Measurements from ENCODE around the gene ITIH3. TPM values are rescaled to one million over a fixed set of nuclear protein-coding genes. Genes with fewer than 3 reads are reported as not detected.

The ITIH3 gene
- polyA plus RNA-seq, 1 donor from 2014 or later = not detected

DNA sequence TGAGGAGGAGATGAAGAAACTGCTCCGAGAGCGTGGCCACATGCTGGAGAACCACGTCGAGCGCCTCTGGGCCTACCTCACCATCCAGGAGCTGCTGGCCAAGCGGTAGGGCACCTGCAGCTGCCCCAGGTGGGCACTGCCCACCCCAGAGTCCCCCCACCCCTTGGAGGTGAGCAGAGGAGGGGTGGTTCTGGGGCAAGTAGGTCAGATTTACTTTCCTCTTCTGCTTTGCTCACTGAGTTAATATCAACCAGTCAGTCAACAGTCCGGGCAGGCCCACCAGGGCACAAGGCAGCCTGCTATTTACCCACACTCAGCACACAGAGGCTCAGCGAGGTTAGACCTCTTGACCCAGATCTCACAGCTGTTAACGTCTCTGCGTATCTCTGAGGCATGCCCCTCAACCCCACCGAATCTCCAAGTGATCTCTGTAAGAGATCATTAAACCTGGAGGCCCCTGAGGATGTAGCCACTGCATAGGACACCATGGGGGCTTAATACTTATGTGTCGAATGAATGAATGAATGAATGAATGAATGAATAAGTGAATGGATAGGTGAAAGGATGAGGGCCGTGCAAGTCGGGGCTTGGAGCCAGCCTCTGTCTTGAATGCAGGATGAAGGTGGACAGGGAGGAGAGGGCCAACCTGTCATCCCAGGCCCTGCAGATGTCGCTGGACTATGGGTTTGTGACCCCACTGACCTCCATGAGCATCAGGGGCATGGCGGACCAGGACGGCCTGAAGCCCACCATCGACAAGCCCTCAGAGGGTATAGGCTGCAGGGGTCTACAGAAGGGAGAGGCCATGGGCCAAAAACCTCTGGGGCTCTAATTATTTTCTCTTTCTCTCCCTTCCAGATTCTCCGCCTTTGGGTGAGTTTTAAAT is 8.0 kb upstream of the ITIH3 start:
- no peak overlapping the region for H3K9ac ChIP-seq (ENCODE audit: low read length)
- H3F3A ChIP-seq (ENCODE audit: insufficient read depth, low read length, poor library complexity, severe bottlenecking) = no peaks in the 10 kb centered on the region
- H3K4me3 ChIP-seq (ENCODE audit: low read length) = no peak overlapping the region
- no peaks in the 10 kb centered on the region for H3K9me3 ChIP-seq (ENCODE audit: low read length)
- H3K27me3 ChIP-seq (ENCODE audit: insufficient read depth, low read depth, low read length) = no peaks in the 10 kb centered on the region
- no peaks in the 10 kb centered on the region for H3K9me2 ChIP-seq (ENCODE audit: insufficient read depth, low read length)
- no peak overlapping the region for H3K4me2 ChIP-seq (ENCODE audit: low read length)
- H3K36me3 ChIP-seq (ENCODE audit: insufficient read depth, low read length) = no peaks in the 10 kb centered on the region
- TF ChIP-seq, protein P1, sequence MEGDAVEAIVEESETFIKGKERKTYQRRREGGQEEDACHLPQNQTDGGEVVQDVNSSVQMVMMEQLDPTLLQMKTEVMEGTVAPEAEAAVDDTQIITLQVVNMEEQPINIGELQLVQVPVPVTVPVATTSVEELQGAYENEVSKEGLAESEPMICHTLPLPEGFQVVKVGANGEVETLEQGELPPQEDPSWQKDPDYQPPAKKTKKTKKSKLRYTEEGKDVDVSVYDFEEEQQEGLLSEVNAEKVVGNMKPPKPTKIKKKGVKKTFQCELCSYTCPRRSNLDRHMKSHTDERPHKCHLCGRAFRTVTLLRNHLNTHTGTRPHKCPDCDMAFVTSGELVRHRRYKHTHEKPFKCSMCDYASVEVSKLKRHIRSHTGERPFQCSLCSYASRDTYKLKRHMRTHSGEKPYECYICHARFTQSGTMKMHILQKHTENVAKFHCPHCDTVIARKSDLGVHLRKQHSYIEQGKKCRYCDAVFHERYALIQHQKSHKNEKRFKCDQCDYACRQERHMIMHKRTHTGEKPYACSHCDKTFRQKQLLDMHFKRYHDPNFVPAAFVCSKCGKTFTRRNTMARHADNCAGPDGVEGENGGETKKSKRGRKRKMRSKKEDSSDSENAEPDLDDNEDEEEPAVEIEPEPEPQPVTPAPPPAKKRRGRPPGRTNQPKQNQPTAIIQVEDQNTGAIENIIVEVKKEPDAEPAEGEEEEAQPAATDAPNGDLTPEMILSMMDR (IDR thresholded peaks at IDR 0.05; ENCODE audit: poor library complexity, severe bottlenecking) = no peak
- TF ChIP-seq EZH2 (IDR thresholded peaks at IDR 0.05; ENCODE audit: borderline replicate concordance, insufficient read depth, low read length, poor library complexity, severe bottlenecking) (no peak), SMC3 (conservative IDR thresholded peaks at IDR 0.05; ENCODE audit: poor library complexity) (no peak), RAD21 (conservative IDR thresholded peaks at IDR 0.05) (no peak), TAF1 (IDR thresholded peaks at IDR 0.05; ENCODE audit: low read depth) (no peak), POLR2AphosphoS5 (IDR thresholded peaks at IDR 0.05) (no peak), MXI1 (conservative IDR thresholded peaks at IDR 0.05; ENCODE audit: poor library complexity, severe bottlenecking) (no peak), EP300 (conservative IDR thresholded peaks at IDR 0.05; ENCODE audit: poor library complexity, severe bottlenecking) (no peak)
- TF ChIP-seq, protein P2, sequence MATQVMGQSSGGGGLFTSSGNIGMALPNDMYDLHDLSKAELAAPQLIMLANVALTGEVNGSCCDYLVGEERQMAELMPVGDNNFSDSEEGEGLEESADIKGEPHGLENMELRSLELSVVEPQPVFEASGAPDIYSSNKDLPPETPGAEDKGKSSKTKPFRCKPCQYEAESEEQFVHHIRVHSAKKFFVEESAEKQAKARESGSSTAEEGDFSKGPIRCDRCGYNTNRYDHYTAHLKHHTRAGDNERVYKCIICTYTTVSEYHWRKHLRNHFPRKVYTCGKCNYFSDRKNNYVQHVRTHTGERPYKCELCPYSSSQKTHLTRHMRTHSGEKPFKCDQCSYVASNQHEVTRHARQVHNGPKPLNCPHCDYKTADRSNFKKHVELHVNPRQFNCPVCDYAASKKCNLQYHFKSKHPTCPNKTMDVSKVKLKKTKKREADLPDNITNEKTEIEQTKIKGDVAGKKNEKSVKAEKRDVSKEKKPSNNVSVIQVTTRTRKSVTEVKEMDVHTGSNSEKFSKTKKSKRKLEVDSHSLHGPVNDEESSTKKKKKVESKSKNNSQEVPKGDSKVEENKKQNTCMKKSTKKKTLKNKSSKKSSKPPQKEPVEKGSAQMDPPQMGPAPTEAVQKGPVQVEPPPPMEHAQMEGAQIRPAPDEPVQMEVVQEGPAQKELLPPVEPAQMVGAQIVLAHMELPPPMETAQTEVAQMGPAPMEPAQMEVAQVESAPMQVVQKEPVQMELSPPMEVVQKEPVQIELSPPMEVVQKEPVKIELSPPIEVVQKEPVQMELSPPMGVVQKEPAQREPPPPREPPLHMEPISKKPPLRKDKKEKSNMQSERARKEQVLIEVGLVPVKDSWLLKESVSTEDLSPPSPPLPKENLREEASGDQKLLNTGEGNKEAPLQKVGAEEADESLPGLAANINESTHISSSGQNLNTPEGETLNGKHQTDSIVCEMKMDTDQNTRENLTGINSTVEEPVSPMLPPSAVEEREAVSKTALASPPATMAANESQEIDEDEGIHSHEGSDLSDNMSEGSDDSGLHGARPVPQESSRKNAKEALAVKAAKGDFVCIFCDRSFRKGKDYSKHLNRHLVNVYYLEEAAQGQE (IDR thresholded peaks at IDR 0.05; ENCODE audit: borderline replicate concordance) = no peak
- no peak overlapping the region for H3K27ac ChIP-seq (ENCODE audit: low read length)
- no peaks in the 10 kb centered on the region for H4K20me1 ChIP-seq (ENCODE audit: insufficient read depth)
- H3K79me2 ChIP-seq (replicated peaks; ENCODE audit: insufficient read depth, low read length) = no peaks in the 10 kb centered on the region
- H2AFZ ChIP-seq (ENCODE audit: low read depth, low read length) = no peak overlapping the region

DNA sequence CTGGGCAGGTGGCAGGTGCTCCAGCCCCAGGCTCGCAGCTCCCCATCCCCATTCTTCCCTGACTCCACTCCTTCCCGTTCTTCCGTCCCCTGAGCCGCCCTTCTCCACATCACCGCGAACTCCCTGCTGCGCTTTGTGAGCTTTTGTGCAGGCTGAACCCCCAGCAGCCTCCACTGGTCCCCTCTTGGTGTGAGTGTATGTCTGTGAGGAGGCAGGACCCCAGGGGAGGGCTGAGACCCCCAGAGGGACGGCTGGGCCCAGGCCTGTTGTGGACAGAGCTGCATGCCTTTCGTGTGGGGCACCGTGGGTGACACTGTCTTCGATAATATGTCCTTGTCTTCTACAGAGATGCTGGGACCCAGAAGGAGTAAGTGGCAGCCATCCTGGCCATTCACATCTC is 7.3 kb upstream of the ITIH3 start:
- H3K79me2 ChIP-seq (replicated peaks; ENCODE audit: insufficient read depth, low read length) = no peaks in the 10 kb centered on the region
- TF ChIP-seq SMC3 (conservative IDR thresholded peaks at IDR 0.05; ENCODE audit: poor library complexity) (no peak), EZH2 (IDR thresholded peaks at IDR 0.05; ENCODE audit: borderline replicate concordance, insufficient read depth, low read length, poor library complexity, severe bottlenecking) (no peak), POLR2AphosphoS5 (IDR thresholded peaks at IDR 0.05) (no peak), RAD21 (conservative IDR thresholded peaks at IDR 0.05) (no peak), EP300 (conservative IDR thresholded peaks at IDR 0.05; ENCODE audit: poor library complexity, severe bottlenecking) (no peak), MXI1 (conservative IDR thresholded peaks at IDR 0.05; ENCODE audit: poor library complexity, severe bottlenecking) (no peak), TAF1 (IDR thresholded peaks at IDR 0.05; ENCODE audit: low read depth) (no peak)
- TF ChIP-seq, protein P1 (IDR thresholded peaks at IDR 0.05; ENCODE audit: poor library complexity, severe bottlenecking) = no peak
- TF ChIP-seq, protein P2 (IDR thresholded peaks at IDR 0.05; ENCODE audit: borderline replicate concordance) = no peak
- no peak overlapping the region for H3K27ac ChIP-seq (ENCODE audit: low read length)
- no peak overlapping the region for H3K4me3 ChIP-seq (ENCODE audit: low read length)
- no peaks in the 10 kb centered on the region for H3K27me3 ChIP-seq (ENCODE audit: insufficient read depth, low read depth, low read length)
- H3K9me2 ChIP-seq (ENCODE audit: insufficient read depth, low read length) = no peaks in the 10 kb centered on the region
- H3K4me2 ChIP-seq (ENCODE audit: low read length) = no peak overlapping the region
- no peaks in the 10 kb centered on the region for H3F3A ChIP-seq (ENCODE audit: insufficient read depth, low read length, poor library complexity, severe bottlenecking)
- no peaks in the 10 kb centered on the region for H4K20me1 ChIP-seq (ENCODE audit: insufficient read depth)
- H3K9ac ChIP-seq (ENCODE audit: low read length) = no peak overlapping the region
- H3K36me3 ChIP-seq (ENCODE audit: insufficient read depth, low read length) = no peaks in the 10 kb centered on the region
- H2AFZ ChIP-seq (ENCODE audit: low read depth, low read length) = no peak overlapping the region
- no peaks in the 10 kb centered on the region for H3K9me3 ChIP-seq (ENCODE audit: low read length)

All from neural cell (in vitro differentiated cells).